Kidney epithelial cell (primary cell): ENCODE data around the gene GSN. TPM values are rescaled to one million over a fixed set of nuclear protein-coding genes. Genes with fewer than 3 reads are reported as not detected.

Experiments
- DNase-seq: peaks from one replicate; pipeline ENCODE4 v3.0.0-alpha.2; 2010; ENCODE audit warnings: low read depth
- H3K27me3 ChIP-seq: 2 replicates; pipeline ENCODE4 v1.6.0; 2011; ENCODE audit warnings: low read length; ENCODE audit not compliant: control insufficient read depth, insufficient read depth
- H3K36me3 ChIP-seq: 2 replicates; pipeline ENCODE4 v1.5.1; 2011; ENCODE audit warnings: low read length; ENCODE audit not compliant: control insufficient read depth, insufficient read depth
- H3K4me3 ChIP-seq: 2 replicates; pipeline ENCODE4 v1.5.1; 2011; ENCODE audit warnings: low read depth, mild to moderate bottlenecking, control low read depth, low read length
- total RNA-seq: library from RNA; depleted of rRNA; stranded (reverse); fragments of >200 nt; gene quantifications from 2 replicates; pipeline ENCODE4 v1.2.3, GENCODE V29; 2015
- TF ChIP-seq, protein P1 (sequence below): IDR thresholded peaks from 2 replicates; pipeline ENCODE4 v1.5.1; 2011; ENCODE audit warnings: mild to moderate bottlenecking, moderate library complexity, low read length, control low read depth, inconsistent platforms; ENCODE audit not compliant: insufficient read depth, poor library complexity, severe bottlenecking

GSN gene
- total RNA-seq, 1 donor from 2014 or later: 163 TPM

DNA sequence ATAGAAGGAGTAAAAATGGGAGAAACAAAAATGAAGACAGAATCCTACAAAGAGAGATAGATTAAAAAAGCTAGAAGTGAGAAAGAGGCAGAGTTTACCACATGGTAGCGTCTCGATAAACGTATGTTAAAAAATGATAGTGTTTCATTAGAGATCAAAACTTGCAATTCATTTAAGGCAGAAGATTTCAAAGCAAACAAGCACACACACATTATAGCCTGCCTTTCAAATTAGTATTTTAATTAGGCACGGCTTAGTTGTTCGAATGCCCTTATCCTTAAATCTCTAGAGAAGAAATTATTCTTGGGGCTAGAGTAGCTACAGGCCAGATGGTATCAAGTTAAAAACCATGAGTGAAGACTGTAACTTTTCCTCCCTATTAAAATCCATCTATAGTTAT, 96.1 kb downstream of the GSN start:
- DNase-seq: no peak
- TF ChIP-seq, protein P1, sequence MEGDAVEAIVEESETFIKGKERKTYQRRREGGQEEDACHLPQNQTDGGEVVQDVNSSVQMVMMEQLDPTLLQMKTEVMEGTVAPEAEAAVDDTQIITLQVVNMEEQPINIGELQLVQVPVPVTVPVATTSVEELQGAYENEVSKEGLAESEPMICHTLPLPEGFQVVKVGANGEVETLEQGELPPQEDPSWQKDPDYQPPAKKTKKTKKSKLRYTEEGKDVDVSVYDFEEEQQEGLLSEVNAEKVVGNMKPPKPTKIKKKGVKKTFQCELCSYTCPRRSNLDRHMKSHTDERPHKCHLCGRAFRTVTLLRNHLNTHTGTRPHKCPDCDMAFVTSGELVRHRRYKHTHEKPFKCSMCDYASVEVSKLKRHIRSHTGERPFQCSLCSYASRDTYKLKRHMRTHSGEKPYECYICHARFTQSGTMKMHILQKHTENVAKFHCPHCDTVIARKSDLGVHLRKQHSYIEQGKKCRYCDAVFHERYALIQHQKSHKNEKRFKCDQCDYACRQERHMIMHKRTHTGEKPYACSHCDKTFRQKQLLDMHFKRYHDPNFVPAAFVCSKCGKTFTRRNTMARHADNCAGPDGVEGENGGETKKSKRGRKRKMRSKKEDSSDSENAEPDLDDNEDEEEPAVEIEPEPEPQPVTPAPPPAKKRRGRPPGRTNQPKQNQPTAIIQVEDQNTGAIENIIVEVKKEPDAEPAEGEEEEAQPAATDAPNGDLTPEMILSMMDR: no peak
- Histone ChIP-seq H3K27me3 (no peaks in the 10 kb centered on the region), H3K4me3 (no peak overlapping the region), H3K36me3 (no peaks in the 10 kb centered on the region)

DNA sequence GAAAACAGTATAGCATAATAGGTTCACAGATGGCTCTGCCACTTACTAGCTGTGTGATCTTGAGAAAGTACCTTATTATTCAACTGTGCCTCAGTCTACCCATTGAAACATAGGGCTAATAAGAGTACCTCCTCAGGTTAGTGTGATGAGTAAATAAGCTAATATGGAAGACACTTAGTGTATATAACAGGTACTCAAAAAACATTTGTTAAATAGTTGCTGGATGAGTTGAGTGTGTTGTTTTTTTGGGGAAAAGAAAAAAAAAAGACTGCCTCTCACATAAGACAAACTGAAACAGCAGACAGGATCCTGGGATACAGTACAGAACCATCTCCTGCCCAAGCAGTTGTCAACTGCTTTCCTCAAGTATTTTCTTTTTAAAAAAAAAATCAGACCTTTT, 96.9 kb downstream of the GSN start:
- TF ChIP-seq, protein P1: no peak
- DNase-seq: no peak
- Histone ChIP-seq H3K27me3 (no peaks in the 10 kb centered on the region), H3K36me3 (no peaks in the 10 kb centered on the region), H3K4me3 (no peak overlapping the region)

DNA sequence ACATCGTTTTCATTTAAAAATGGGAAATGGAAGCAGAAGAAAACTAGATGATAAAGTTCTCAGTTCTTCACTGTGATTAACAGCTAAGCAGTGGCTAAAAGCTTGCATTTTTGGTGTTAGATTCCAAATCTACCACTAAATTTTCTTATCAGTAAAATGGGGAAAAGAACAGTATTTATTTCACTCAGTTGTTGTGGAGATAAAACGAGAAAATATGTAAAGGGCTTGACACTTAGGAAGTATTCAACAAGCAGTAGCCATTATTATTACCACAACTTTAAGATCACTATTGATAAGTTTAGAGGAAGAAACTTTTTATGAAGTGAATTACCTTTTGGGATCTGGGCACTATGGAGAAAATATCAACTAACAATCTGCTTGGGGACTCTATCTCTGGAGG, 97.6 kb downstream of the GSN start:
- no peaks in the 10 kb centered on the region for H3K36me3 ChIP-seq
- no peak overlapping the region for H3K4me3 ChIP-seq
- no peak for DNase-seq
- TF ChIP-seq, protein P1: no peak
- H3K27me3 ChIP-seq: no peaks in the 10 kb centered on the region

DNA sequence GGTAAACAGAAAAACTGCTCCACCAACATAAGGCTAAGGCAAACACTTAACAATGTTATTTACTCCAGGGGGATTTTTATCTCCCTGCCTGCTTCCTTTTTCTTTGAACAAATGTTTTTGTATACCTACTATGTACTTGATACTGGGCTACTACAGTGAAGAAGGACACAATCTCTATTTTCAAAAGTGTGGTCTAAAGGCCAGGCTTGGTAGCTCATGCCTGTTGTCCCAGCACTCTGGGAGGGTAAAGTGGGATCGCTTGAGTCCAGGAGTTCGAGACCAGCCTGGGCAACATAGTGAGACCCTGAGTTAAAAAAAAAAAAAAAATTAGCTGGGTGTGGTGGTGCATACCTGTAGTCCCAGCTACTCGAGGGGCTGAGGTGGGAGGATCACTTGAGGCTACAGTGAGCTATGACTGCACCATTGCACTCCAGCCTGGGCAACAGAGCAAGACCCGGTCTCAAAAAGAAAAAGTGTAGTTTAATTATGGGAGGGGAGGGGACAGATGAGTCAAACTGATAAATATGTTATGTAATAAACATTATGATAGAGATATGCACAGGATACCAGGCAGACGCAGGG, 98.7 kb downstream of the GSN start:
- DNase-seq: no peak
- H3K4me3 ChIP-seq: no peak overlapping the region
- TF ChIP-seq, protein P1: no peak
- no peaks in the 10 kb centered on the region for H3K27me3 ChIP-seq
- H3K36me3 ChIP-seq: no peaks in the 10 kb centered on the region

DNA sequence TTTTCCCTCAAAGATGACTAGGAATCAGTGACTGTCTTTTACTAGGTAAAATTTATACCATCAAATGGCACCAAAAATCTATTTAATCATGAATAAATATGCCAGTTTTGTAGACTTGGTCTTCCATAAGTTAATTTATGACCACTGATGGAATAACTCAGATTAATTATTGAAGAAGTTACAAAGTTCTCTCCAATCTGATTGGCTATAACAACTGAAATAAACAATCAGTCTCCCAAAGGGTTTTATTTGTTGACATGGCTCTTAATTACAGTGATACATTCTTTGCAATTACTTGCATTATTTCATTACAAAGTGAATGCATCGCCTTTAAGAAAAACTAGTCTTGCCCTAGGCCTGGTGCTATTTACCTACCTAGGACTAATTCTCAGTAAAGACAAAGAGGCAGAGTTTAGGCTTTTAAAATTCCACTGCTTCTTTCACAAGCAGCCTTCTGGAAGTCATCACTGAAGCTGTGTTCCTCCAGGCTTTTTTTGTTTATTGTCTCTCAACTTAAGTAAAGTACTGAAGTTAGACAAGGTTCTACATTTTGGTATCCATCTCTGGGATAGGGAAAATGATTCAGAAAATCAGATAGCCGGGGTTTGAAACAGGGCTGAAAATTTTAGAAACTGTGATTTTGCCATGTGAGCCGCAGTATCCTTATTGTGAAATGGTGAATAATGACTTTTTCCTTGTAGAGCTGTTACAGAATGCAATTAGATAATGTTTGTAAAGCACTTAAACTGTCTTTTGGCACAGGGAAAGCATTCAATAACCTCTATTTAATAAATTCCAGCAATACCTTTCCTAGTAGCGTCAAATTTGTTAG, 99.6 kb downstream of the GSN start:
- Histone ChIP-seq H3K36me3 (no peaks in the 10 kb centered on the region), H3K4me3 (no peak overlapping the region), H3K27me3 (no peaks in the 10 kb centered on the region)
- no peak for DNase-seq
- TF ChIP-seq, protein P1: no peak

DNA sequence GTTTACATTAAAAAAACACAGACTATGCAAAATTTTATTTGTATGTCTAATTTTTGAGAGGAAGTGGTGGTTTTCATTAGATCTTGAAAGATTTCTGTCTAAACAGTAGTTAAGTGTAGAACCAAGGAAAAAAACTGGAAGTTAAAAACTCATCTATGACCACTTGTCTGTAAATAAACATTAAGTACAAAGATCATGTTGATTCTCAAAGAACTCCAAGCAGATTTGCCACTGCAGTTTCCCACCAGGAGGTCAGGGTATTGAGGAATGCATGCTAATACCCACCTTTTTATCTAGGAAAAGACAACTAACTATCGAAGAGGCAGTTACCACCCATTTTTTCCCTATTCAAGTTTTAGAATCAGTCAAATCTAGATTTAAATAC, 100.2 kb downstream of the GSN start:
- no peak for DNase-seq
- TF ChIP-seq, protein P1: no peak
- Histone ChIP-seq H3K4me3 (no peak overlapping the region), H3K27me3 (no peaks in the 10 kb centered on the region), H3K36me3 (no peaks in the 10 kb centered on the region)
